Hematopoietic multipotent progenitor cell (in vitro differentiated cells): ENCODE measurements around the gene C1orf52. TPM values are rescaled to one million over a fixed set of nuclear protein-coding genes. Genes with fewer than 3 reads are reported as not detected.

ENCODE experiments used
- DNase-seq, 3 donors: peaks; one replicate each; pipeline ENCODE4 v3.0.0-alpha.2; 2011 to 2015; ENCODE audit warnings: low read depth in 2 of 3, low spot score in 2 of 3
- total RNA-seq: library from RNA; depleted of rRNA; stranded (reverse); fragments of >200 nt; gene quantifications from one replicate; pipeline ENCODE4 v1.2.3, GENCODE V29; 2012

The C1orf52 gene
- 21.0 TPM for total RNA-seq

- peak; percentile 91 to 96 (median 94) for DNase-seq
Observed at GRCh38 chr1:85259118-85259911, at the start of gene C1orf52. C1orf52 (minus strand) TSS chr1:85259662; CDS start chr1:85259633, 29 bp downstream.

- DNase-seq, result no peak
Observed at GRCh38 chr1:85308833-85309350, 49.4 kb upstream of the C1orf52 start.

DNA sequence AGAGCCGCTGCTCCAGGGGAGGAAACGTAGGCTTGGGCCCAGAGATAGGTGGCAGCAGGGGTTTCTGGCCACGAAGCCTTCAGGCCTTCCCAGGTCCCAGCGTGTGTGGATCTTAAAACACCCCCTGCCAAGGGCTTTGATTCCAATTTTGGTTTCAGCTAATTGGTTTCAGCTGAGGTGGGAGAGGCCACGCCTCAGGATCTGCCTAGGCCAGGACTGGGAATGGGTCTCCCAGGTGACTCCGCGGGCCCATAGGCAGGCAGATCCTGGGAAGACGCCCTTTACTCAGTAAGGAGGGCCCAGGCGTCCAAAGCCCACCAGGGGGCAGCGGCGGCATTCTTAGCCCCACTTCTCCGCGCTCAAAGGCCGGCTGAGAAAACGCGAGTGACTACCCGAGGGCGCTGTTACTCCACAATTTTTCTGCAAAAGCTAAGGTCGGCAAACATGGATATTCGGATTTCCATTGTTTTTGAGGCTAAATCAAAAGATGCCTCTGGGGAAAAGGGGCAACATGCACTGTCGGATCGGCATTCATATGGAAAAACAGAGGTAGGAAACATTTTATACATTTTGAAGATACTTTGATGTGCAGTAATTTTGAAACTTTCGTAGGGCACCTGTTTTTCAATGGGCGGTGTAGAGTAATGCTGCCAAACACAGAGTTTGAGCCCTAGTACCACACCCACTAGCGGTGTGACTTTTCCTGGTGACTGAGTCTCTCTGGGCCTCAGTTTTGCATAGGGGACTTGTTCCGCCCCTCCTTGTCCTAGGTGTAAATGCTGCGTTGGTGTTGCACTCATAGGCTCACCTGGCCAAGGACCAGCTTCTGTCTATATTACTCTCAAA, 48.7 kb upstream of the C1orf52 start:
- DNase-seq, result peak; percentile 11 to 87 (median 73)

DNA sequence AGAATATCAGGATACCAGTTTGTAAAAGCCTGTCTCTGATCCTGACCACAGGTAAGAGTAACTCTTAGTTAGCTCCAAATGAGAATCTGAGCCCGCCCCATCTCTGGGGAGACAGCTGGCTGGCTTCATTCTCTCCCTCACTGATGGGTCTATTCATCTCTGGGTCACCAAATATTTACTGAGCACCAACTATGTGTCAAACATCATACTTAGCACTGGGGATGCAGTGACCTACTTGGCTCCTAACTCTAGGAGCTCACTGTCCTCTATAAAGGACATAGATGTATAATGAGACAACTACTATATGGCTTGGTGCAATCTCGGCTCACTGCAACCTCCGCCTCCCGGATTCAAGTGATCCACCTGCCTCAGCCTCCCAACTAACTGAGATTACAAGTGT, 46.8 kb upstream of the C1orf52 start:
- DNase-seq, result no peak

DNA sequence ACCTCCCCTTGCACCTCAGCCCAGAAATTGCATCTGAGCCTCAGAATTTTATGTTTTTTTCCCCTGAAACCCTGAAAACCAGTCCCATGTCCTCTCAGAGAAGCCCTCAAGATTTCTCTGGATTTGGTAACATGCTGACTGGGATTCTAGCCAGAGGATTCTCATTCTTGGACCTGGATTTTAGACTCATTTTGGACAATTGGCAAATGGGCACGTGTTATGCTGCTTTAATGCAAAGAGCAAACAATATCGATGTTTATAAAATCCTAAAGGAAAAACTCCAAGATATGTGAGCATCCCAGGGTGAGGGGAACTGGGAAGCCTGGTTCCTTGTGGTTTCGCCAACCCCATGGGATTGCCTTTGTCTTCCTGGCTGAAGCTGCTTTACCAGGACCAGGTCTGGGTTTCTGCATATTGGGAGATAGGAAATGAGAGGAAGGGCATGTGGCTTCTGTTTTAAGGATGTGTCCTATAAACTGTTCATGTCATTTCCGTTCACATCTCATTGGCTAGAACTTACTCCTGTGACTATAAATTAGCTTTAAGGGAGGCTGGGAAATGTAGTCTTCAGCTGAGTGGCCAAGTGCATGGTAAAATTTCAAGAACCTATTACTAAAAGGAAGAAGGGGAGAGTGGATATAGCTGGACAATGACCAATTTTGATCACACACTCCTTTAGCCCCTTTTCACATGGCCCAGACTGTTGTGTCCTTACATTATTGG, 44.1 kb upstream of the C1orf52 start:
- no peak for DNase-seq

- no peak for DNase-seq
Observed at GRCh38 chr1:85300140-85300539, 40.7 kb upstream of the C1orf52 start.

DNA sequence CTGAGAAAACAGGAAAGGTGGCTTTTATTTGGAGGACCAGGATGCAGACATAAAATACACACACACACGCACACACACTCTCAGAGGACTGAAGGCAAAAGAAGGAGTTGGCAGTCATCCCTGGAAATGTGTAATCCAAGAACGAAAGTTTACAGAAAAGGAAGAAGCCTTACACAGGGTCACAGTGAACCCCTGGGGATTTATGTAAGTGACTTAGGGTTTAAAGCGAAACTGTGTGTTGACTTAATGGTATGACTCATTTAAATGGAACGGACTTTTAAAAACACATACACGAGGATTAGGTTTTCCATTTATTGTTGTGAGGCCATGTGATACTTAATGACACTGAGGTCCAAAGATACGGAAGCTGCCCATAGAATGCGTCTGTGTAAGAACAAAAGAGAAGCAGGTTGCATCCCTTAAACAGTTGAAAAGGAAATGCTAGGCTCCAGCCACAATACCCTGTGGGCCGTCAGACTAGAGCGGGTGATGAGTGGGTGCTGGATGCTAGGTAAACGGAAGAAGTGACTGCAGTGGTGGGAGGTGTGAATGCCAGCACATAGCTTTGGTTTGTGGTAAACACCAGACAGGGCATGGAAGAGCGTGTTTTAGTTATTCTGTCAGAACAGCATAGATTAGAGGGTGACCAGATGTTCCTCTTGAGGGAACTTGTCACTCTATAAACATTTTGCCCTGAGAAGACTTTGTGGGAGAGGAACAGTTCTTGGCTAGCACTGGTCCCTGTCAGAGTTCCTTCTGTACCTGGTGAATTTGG, 38.6 kb upstream of the C1orf52 start:
- DNase-seq, result no peak

DNA sequence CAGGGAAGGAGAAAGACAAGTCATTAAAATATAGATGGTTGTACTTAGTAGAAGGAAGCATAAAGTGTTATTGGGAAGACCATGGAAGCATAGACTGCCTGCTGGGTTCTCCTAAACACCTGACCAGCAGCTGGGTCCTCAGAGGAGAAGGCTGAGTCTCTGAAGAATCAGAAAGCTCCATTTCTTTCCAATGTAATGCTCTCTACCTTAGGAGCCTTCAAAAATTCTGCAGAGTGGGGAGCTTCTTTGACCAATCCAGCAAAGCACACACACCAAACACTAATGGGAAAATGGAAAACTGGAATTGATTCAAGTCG, 38.0 kb upstream of the C1orf52 start:
- DNase-seq, result no peak

GRCh38 chr1:85296980-85297379, 37.5 kb upstream of the C1orf52 start:
- DNase-seq, result no peak

GRCh38 chr1:85295654-85296053, 36.2 kb upstream of the C1orf52 start:
- DNase-seq, result no peak

DNA sequence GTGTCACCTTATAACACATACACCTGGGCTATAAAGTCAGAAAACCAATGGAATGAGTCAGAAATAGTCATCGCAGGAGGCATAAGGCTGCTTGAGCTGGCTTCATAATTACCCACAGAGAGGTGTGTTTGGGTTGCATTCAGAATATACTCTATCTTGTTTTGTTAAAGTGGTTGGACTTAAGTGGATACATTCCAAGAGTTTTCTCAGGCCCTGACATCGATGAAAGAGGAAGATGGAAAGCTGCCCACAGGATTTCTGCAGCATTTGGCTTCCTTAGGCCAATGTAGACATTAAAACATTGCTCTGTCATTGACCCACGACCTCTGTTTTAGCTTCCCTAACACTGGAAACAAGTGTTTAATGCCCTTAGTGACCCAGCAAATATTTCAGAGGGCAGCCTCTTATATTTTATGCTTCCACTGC, 35.6 kb upstream of the C1orf52 start:
- no peak for DNase-seq

GRCh38 chr1:85290826-85291225, 31.4 kb upstream of the C1orf52 start:
- DNase-seq, result no peak

DNA sequence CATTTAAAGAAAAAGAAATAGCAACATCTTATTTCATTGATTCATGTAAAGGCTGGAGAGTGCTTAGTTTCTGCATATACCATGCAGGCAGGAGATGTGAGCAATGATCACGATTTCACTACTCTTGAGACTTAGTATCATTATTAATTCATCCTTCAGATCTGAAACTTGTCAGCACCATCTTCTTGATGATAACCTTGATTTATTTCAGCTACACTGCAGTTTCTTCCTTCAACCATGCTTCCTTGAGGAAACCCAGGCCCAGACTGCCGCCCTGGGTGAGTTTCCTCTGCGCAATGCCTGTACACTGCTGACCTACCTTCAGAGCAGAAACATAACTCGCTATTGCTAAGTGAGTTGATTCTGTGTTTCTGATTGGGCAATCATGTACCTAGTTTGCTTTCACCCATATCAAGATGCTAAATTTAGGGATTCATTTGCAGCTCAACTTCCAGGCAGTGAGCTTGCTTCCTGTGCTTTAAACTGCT, 30.4 kb upstream of the C1orf52 start:
- DNase-seq, result no peak

DNA sequence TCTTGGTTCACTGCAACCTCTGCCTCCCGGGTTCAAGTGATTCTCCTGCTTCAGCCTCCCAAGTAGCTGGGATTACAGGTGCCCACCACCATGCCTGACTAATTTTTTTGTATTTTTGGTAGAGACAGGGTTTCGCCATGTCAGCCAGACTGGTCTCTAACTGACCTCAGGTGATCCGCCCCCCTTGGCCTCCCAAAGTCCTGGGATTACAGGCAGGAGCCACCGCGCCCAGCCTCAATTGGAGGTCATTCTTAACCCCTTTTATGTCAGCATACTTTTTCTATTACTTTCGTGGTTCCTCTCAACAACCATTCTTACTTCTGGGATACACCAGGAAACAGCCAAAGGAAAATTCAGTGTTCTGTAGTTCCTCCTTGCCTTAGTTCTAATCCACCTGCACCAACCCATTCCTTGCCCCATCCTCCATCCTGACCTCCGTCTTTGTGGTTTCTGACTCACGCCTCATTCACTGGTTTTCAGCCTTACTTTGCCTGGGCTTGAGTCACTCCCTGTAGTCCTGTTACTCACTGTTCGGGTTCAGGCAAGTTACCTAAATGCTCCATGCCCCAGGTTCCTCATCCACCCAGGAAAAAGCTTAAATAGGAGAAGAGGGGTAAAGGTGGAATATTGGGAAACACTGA, 29.9 kb upstream of the C1orf52 start:
- no peak for DNase-seq

GRCh38 chr1:85284202-85284601, 24.7 kb upstream of the C1orf52 start:
- DNase-seq, result no peak

GRCh38 chr1:85283475-85284199, 24.2 kb upstream of the C1orf52 start:
- DNase-seq, result no peak

DNA sequence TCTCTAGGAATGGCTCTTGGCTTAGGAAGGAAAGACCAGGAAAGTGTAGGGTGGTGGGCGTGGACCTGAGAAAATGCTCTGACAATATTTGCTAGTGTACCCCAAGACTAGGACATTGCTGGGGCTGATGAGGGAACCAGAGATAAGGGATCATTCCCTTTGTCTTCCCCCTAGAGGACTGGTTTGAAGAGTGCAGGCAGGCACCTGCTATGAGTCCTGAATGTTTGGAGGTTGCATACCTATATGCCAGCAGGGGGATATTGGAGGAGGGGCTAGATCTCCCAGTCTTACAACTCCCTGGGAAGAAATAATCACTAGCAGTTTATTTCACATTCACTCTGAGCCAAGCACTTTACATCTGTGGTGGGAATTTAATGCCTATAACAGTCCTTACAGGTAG, 23.0 kb upstream of the C1orf52 start:
- DNase-seq, result no peak

GRCh38 chr1:85280636-85281035, 21.2 kb upstream of the C1orf52 start:
- no peak for DNase-seq

- DNase-seq, result no peak
Observed at GRCh38 chr1:85279458-85280080, 20.1 kb upstream of the C1orf52 start.
